CD14-positive monocyte (primary cell): Measurements from ENCODE around the gene SRI. TPM values are rescaled to one million over a fixed set of nuclear protein-coding genes. Genes with fewer than 3 reads are reported as not detected.

ENCODE experiments used
- DNase-seq, 3 donors: peaks; one replicate each; pipeline ENCODE4 v3.0.0-alpha.2; 2011 to 2022
- H2AFZ ChIP-seq: 2 replicates; pipeline ENCODE4 v1.6.0; 2012; ENCODE audit warnings: mild to moderate bottlenecking, low read depth, low read length, inconsistent platforms; ENCODE audit not compliant: insufficient read depth, poor library complexity, severe bottlenecking
- H3K27ac ChIP-seq, 2 donors: 1 replicate in 1 of 2; 2 replicates in 1 of 2; pipeline ENCODE4 v1.5.1; 2012 to 2013; ENCODE audit warnings: low read length in 2 of 2, control low read depth in 1 of 2, inconsistent platforms in 1 of 2, low read depth in 1 of 2, mild to moderate bottlenecking in 1 of 2
- H3K27me3 ChIP-seq, 2 donors: one replicate each; pipeline versions ENCODE4 v1.6.0 to v1.6.1; 2011 to 2013; ENCODE audit warnings: low read length in 2 of 2; ENCODE audit not compliant: control insufficient read depth in 2 of 2, insufficient read depth in 2 of 2
- H3K36me3 ChIP-seq, 2 donors: replicated peaks in 1 of 2; 1 replicate in 1 of 2; 2 replicates in 1 of 2; pipeline versions ENCODE4 v1.5.1 to v1.6.1; 2012 to 2013; ENCODE audit warnings: low read length in 2 of 2, control low read depth in 1 of 2, inconsistent platforms in 1 of 2, mild to moderate bottlenecking in 1 of 2; ENCODE audit not compliant: insufficient read depth in 2 of 2, control insufficient read depth in 1 of 2
- H3K4me1 ChIP-seq, 2 donors: 1 replicate in 1 of 2; 2 replicates in 1 of 2; pipeline versions ENCODE4 v1.5.1 to v1.6.1; 2012 to 2013; ENCODE audit warnings: low read length in 2 of 2, control low read depth in 1 of 2, inconsistent platforms in 1 of 2, mild to moderate bottlenecking in 1 of 2, moderate library complexity in 1 of 2; ENCODE audit not compliant: insufficient read depth in 2 of 2, control insufficient read depth in 1 of 2
- H3K4me2 ChIP-seq: replicated peaks from 2 replicates; pipeline ENCODE3; 2012; ENCODE audit warnings: low read length, moderate library complexity, mild to moderate bottlenecking; ENCODE audit not compliant: poor library complexity, severe bottlenecking; ENCODE audit errors: extremely low read depth
- H3K4me3 ChIP-seq, 3 experiments: fragments of 200-600 bp in 1 of 3; sonication (generic) in 1 of 3; replicated peaks in 1 of 3; 1 replicate in 2 of 3; 2 replicates in 1 of 3; pipeline ENCODE4 v1.5.1; 2011 to 2013; ENCODE audit warnings: low read length in 3 of 3, mild to moderate bottlenecking in 3 of 3, control low read depth in 2 of 3, low read depth in 2 of 3, inconsistent platforms in 1 of 3, moderate library complexity in 1 of 3
- H3K79me2 ChIP-seq: 2 replicates; pipeline ENCODE4 v1.6.0; 2012; ENCODE audit warnings: mild to moderate bottlenecking, control low read depth, inconsistent platforms, low read length, moderate library complexity; ENCODE audit not compliant: insufficient read depth
- H3K9ac ChIP-seq: 2 replicates; pipeline ENCODE4 v1.6.0; 2017; ENCODE audit warnings: low read length, mild to moderate bottlenecking; ENCODE audit not compliant: insufficient read depth, poor library complexity, severe bottlenecking
- H3K9me3 ChIP-seq, 2 donors: replicated peaks in 1 of 2; 1 replicate in 1 of 2; 2 replicates in 1 of 2; pipeline versions ENCODE4 v1.5.1 to v1.6.1; 2012 to 2013; ENCODE audit warnings: low read length in 2 of 2, control low read depth in 1 of 2; ENCODE audit not compliant: control insufficient read depth in 1 of 2, insufficient read depth in 1 of 2
- H4K20me1 ChIP-seq: 2 replicates; pipeline ENCODE4 v1.6.0; 2012; ENCODE audit warnings: mild to moderate bottlenecking, low read length, control low read depth, moderate library complexity; ENCODE audit not compliant: insufficient read depth
- H3K27ac Mint-ChIP-seq, 7 donors: one replicate each; pipeline ENCODE4 v1.8.0; 2020; ENCODE audit warnings: mild to moderate bottlenecking in 7 of 7, mixed read lengths in 7 of 7, moderate library complexity in 6 of 7, inconsistent platforms in 2 of 7
- H3K27me3 Mint-ChIP-seq, 3 donors: one replicate each; pipeline ENCODE4 v1.8.0; 2021 to 2022; ENCODE audit warnings: low read depth in 3 of 3, mild to moderate bottlenecking in 3 of 3, mixed read lengths in 3 of 3, moderate library complexity in 3 of 3, inconsistent platforms in 1 of 3
- H3K36me3 Mint-ChIP-seq, 2 donors: one replicate each; pipeline ENCODE4 v1.8.0; 2020; ENCODE audit warnings: mixed read lengths in 2 of 2, inconsistent platforms in 1 of 2, mild to moderate bottlenecking in 1 of 2
- H3K4me1 Mint-ChIP-seq: one replicate; pipeline ENCODE4 v1.8.0; 2020; ENCODE audit warnings: mild to moderate bottlenecking, mixed read lengths
- H3K4me3 Mint-ChIP-seq, 2 donors: one replicate each; pipeline ENCODE4 v1.8.0; 2020; ENCODE audit warnings: mild to moderate bottlenecking in 2 of 2, mixed read lengths in 2 of 2, moderate library complexity in 1 of 2
- H3K9me3 Mint-ChIP-seq, 7 donors: one replicate each; pipeline ENCODE4 v1.8.0; 2020 to 2022; ENCODE audit warnings: mixed read lengths in 7 of 7, mild to moderate bottlenecking in 6 of 7, moderate library complexity in 6 of 7, inconsistent platforms in 2 of 7
- WGBS: methylation state at CpG from one replicate; pipeline ENCODE4 v1.1.5; 2013; ENCODE audit warnings: missing lambda C conversion rate; ENCODE audit not compliant: insufficient coverage; 5-methylcytosine and 5-hydroxymethylcytosine counted together
- intact Hi-C, 2 donors: fragments of 100-400 bp; cut with micrococcal nuclease; formaldehyde crosslinking; loops; one replicate each; pipeline versions ENCODE4 v1.15.0 to v1.15.1; 2023
- polyA plus RNA-seq, 3 donors: library from polyadenylated mRNA; depleted of rRNA in 1 of 3; unstranded in 2 of 3; stranded (reverse) in 1 of 3; fragments of 300-500 nt in 2 of 3; fragments of >200 nt in 1 of 3; fragmentation: Illumina TruSeq in 2 of 3; gene quantifications; 1 replicate in 2 of 3; 2 replicates in 1 of 3; pipeline ENCODE4 v1.2.3, GENCODE V29; 2012 to 2021
- TF ChIP-seq, protein P1 (sequence below): fragments of 200-600 bp; IDR thresholded peaks from one replicate; pipeline ENCODE4 v1.8.0; 2022; ENCODE audit warnings: antibody characterized with exemption, mild to moderate bottlenecking

Gene SRI
- polyA plus RNA-seq, 3 donors: 53.0 to 238 (median 216) TPM

DNA sequence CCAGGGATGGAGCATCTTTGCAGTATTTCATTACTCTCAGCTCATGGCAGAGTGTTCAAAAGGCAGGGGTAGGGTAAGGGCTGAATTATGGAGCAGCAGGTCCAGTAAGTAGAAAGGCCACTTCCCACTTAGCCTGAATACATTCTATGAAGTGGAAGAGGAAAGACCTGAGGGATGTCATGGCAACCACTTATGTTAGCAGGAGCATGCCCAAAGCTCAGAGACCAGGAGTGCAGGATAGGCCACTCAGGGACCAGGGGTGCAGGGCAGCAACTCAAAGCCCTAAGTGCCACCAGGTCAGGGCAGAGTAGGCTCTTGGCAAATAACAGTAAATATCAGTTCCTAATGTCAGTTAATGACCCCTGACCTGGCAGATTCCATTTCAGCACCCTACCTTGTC, 3.6 kb downstream of the SRI start:
- no peak overlapping the region for H3K4me2 ChIP-seq
- peaks cover 28% of the 10 kb centered on the region for H4K20me1 ChIP-seq
- intact Hi-C loops: no loop called here
- H3K27me3 ChIP-seq: no peaks in the 10 kb centered on the region
- H3K9me3 Mint-ChIP-seq: no peaks in the 10 kb centered on the region
- H3K4me3 Mint-ChIP-seq: no peak overlapping the region
- H3K4me3 ChIP-seq: no peak overlapping the region
- H3K4me1 Mint-ChIP-seq: peaks cover 37% of the 10 kb centered on the region
- no peak overlapping the region for H3K27ac ChIP-seq
- H3K27me3 Mint-ChIP-seq: no peaks in the 10 kb centered on the region
- no peak overlapping the region for H2AFZ ChIP-seq
- H3K79me2 ChIP-seq: peaks cover 44% of the 10 kb centered on the region
- peak overlapping the region in 2 of 7 donors; percentile 26 to 65 for H3K27ac Mint-ChIP-seq
- peaks cover 23 to 31% of the 10 kb centered on the region in 2 donors for H3K4me1 ChIP-seq
- H3K36me3 Mint-ChIP-seq: peaks cover 38 to 39% of the 10 kb centered on the region in 2 donors
- no peaks in the 10 kb centered on the region for H3K9me3 ChIP-seq
- H3K9ac ChIP-seq: no peak overlapping the region
- TF ChIP-seq, protein P1, sequence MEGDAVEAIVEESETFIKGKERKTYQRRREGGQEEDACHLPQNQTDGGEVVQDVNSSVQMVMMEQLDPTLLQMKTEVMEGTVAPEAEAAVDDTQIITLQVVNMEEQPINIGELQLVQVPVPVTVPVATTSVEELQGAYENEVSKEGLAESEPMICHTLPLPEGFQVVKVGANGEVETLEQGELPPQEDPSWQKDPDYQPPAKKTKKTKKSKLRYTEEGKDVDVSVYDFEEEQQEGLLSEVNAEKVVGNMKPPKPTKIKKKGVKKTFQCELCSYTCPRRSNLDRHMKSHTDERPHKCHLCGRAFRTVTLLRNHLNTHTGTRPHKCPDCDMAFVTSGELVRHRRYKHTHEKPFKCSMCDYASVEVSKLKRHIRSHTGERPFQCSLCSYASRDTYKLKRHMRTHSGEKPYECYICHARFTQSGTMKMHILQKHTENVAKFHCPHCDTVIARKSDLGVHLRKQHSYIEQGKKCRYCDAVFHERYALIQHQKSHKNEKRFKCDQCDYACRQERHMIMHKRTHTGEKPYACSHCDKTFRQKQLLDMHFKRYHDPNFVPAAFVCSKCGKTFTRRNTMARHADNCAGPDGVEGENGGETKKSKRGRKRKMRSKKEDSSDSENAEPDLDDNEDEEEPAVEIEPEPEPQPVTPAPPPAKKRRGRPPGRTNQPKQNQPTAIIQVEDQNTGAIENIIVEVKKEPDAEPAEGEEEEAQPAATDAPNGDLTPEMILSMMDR: no peak
- H3K36me3 ChIP-seq: peaks cover 45 to 58% of the 10 kb centered on the region in 2 donors
- DNase-seq: no peak

DNA sequence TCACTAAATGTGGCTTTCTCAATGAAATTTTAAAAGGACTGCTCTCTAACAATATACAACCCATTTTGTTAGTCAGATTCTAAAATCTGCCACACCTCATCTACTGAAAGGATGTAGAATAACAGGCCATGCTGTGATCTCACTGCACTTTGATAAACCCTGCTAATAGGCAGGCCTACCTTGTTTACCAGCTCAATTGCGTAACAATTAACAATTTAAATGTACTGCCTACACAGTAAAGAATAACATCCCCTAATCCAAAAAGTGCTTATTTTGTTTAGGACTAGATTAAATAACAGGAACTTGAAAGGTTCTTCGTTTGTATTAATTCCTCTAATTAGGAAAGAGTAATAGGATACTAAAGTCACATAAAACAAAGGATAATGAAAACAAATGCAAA, 4.5 kb downstream of the SRI start:
- no peak overlapping the region for H3K9ac ChIP-seq
- Mint-ChIP-seq H3K36me3 (peaks cover 43 to 46% of the 10 kb centered on the region in 2 donors), H3K27me3 (no peaks in the 10 kb centered on the region), H3K4me1 (peaks cover 28% of the 10 kb centered on the region), H3K9me3 (no peaks in the 10 kb centered on the region), H3K27ac (no peak overlapping the region), H3K4me3 (no peak overlapping the region)
- no CpG with 5 or more reads among the region's 2 CpGs for WGBS
- peaks cover 44% of the 10 kb centered on the region for H3K79me2 ChIP-seq
- H3K9me3 ChIP-seq: no peaks in the 10 kb centered on the region
- no peak overlapping the region for H3K4me2 ChIP-seq
- peaks cover 14 to 21% of the 10 kb centered on the region in 2 donors for H3K4me1 ChIP-seq
- intact Hi-C loops: no loop called here
- no peaks in the 10 kb centered on the region for H3K27me3 ChIP-seq
- H4K20me1 ChIP-seq: peaks cover 28% of the 10 kb centered on the region
- no peak overlapping the region for H3K4me3 ChIP-seq
- no peak overlapping the region for H2AFZ ChIP-seq
- no peak for DNase-seq
- H3K27ac ChIP-seq: peak overlapping the region in 1 of 2 donors; percentile 6
- TF ChIP-seq, protein P1: no peak
- peaks cover 52 to 67% of the 10 kb centered on the region in 2 donors for H3K36me3 ChIP-seq
